HAP-1 (cell line): ENCODE measurements around the gene LSMEM2.
"Not testable (repeated sequence)": the region's sequence is repeated elsewhere in the genome, so short reads cannot be mapped to it uniquely, and the experiment has no call there.

Source experiments
- DNase-seq, 2 experiments: peaks; one replicate each; pipeline ENCODE4 v3.0.0-alpha.2; 2016 to 2020; ENCODE audit warnings: low spot score in 2 of 2
- H3K27me3 ChIP-seq: fragments of 250-450 bp; sonication (Bioruptor Pico); 2 replicates; pipeline ENCODE4 v1.5.1; 2020; ENCODE audit warnings: low read depth, mild to moderate bottlenecking, moderate library complexity
- H3K36me3 ChIP-seq: fragments of 250-450 bp; sonication (Bioruptor Pico); replicated peaks from 2 replicates; pipeline ENCODE4 v1.5.1; 2020; ENCODE audit warnings: mild to moderate bottlenecking
- H3K4me1 ChIP-seq: fragments of 250-450 bp; sonication (Bioruptor Pico); 2 replicates; pipeline ENCODE4 v1.5.1; 2020; ENCODE audit warnings: mild to moderate bottlenecking
- H3K4me3 ChIP-seq: fragments of 250-450 bp; sonication (Bioruptor Pico); 2 replicates; pipeline ENCODE4 v1.5.1; 2020; ENCODE audit warnings: mild to moderate bottlenecking, moderate library complexity
- H3K9me3 ChIP-seq: fragments of 250-450 bp; sonication (Bioruptor Pico); 2 replicates; pipeline ENCODE4 v1.5.1; 2020; ENCODE audit warnings: mild to moderate bottlenecking, moderate library complexity
- in situ Hi-C: fragments of 300-500 bp; cut with MboI; formaldehyde crosslinking; loops from 3 replicates; pipeline ENCODE4 v1.14.3; 2020; ENCODE audit warnings: low sequenced_read_pairs, inconsistent platforms, mixed read lengths

The LSMEM2 gene

GRCh38 chr3:50241163-50241562 is 37.7 kb upstream of the LSMEM2 start:
- peak; percentile 81 to 97 for DNase-seq
- no peaks in the 10 kb centered on the region for H3K27me3 ChIP-seq
- no peaks in the 10 kb centered on the region for H3K9me3 ChIP-seq
- no peak overlapping the region for H3K4me3 ChIP-seq
- peaks cover 26% of the 10 kb centered on the region for H3K4me1 ChIP-seq
- in situ Hi-C loops = no loop called here
- H3K36me3 ChIP-seq = peaks cover 21% of the 10 kb centered on the region

GRCh38 chr3:50241713-50242380 is 37.0 kb upstream of the LSMEM2 start:
- Histone ChIP-seq H3K4me1 (peaks cover 30% of the 10 kb centered on the region), H3K27me3 (no peaks in the 10 kb centered on the region), H3K36me3 (peaks cover 21% of the 10 kb centered on the region), H3K9me3 (no peaks in the 10 kb centered on the region), H3K4me3 (no peak overlapping the region)
- no peak for DNase-seq
- in situ Hi-C loops = no loop called here

GRCh38 chr3:50242381-50242770 is 36.5 kb upstream of the LSMEM2 start:
- no peaks in the 10 kb centered on the region for H3K27me3 ChIP-seq
- H3K4me1 ChIP-seq = peaks cover 30% of the 10 kb centered on the region
- peaks cover 21% of the 10 kb centered on the region for H3K36me3 ChIP-seq
- H3K9me3 ChIP-seq = no peaks in the 10 kb centered on the region
- H3K4me3 ChIP-seq = no peak overlapping the region
- in situ Hi-C loops = no loop called here
- DNase-seq = no peak

GRCh38 chr3:50242851-50243542 is 35.9 kb upstream of the LSMEM2 start:
- Histone ChIP-seq H3K4me1 (peaks cover 30% of the 10 kb centered on the region), H3K27me3 (no peaks in the 10 kb centered on the region), H3K4me3 (no peak overlapping the region), H3K36me3 (peaks cover 21% of the 10 kb centered on the region), H3K9me3 (no peaks in the 10 kb centered on the region)
- in situ Hi-C loops = no loop called here
- DNase-seq = no peak

GRCh38 chr3:50243543-50243895 is 35.4 kb upstream of the LSMEM2 start:
- H3K9me3 ChIP-seq = no peaks in the 10 kb centered on the region
- no peak overlapping the region for H3K4me3 ChIP-seq
- peaks cover 17% of the 10 kb centered on the region for H3K36me3 ChIP-seq
- H3K27me3 ChIP-seq = no peaks in the 10 kb centered on the region
- H3K4me1 ChIP-seq = peaks cover 26% of the 10 kb centered on the region
- DNase-seq = no peak
- in situ Hi-C loops = no loop called here

GRCh38 chr3:50244813-50245212 is 34.1 kb upstream of the LSMEM2 start:
- in situ Hi-C loops, H3K4me3 ChIP-seq, DNase-seq, H3K27me3 ChIP-seq, H3K9me3 ChIP-seq: not testable (repeated sequence)
- peaks cover 12% of the 10 kb centered on the region for H3K36me3 ChIP-seq
- H3K4me1 ChIP-seq = peaks cover 26% of the 10 kb centered on the region

GRCh38 chr3:50245251-50245745 is 33.6 kb upstream of the LSMEM2 start:
- H3K4me1 ChIP-seq = peaks cover 26% of the 10 kb centered on the region
- DNase-seq = no peak
- H3K9me3 ChIP-seq = no peaks in the 10 kb centered on the region
- in situ Hi-C loops = no loop called here
- no peaks in the 10 kb centered on the region for H3K27me3 ChIP-seq
- peaks cover 12% of the 10 kb centered on the region for H3K36me3 ChIP-seq
- no peak overlapping the region for H3K4me3 ChIP-seq

GRCh38 chr3:50245831-50246516 is 32.9 kb upstream of the LSMEM2 start:
- peaks cover 12% of the 10 kb centered on the region for H3K36me3 ChIP-seq
- H3K27me3 ChIP-seq = no peaks in the 10 kb centered on the region
- peaks cover 20% of the 10 kb centered on the region for H3K4me1 ChIP-seq
- peak; percentile 60 to 96 for DNase-seq
- H3K9me3 ChIP-seq = no peaks in the 10 kb centered on the region
- in situ Hi-C loops = no loop called here
- peak overlapping the region; percentile 21 for H3K4me3 ChIP-seq

GRCh38 chr3:50246517-50246954 is 32.4 kb upstream of the LSMEM2 start:
- Histone ChIP-seq H3K36me3 (peaks cover 6% of the 10 kb centered on the region), H3K4me3 (peak overlapping the region; percentile 21; the same call in 1 of the 2 replicates), H3K4me1 (peaks cover 15% of the 10 kb centered on the region), H3K9me3 (no peaks in the 10 kb centered on the region), H3K27me3 (no peaks in the 10 kb centered on the region)
- no peak for DNase-seq
- in situ Hi-C loops = no loop called here

GRCh38 chr3:50248387-50248786 is 30.5 kb upstream of the LSMEM2 start:
- Histone ChIP-seq H3K4me3 (no peak overlapping the region), H3K36me3 (peaks cover 11% of the 10 kb centered on the region), H3K4me1 (peaks cover 11% of the 10 kb centered on the region), H3K27me3 (no peaks in the 10 kb centered on the region), H3K9me3 (no peaks in the 10 kb centered on the region)
- no peak for DNase-seq
- in situ Hi-C loops = no loop called here

- H3K4me1 ChIP-seq = peaks cover 11% of the 10 kb centered on the region
- peaks cover 11% of the 10 kb centered on the region for H3K36me3 ChIP-seq
- no peaks in the 10 kb centered on the region for H3K9me3 ChIP-seq
- in situ Hi-C loops = no loop called here
- H3K4me3 ChIP-seq = no peak overlapping the region
- no peak for DNase-seq
- no peaks in the 10 kb centered on the region for H3K27me3 ChIP-seq
Observed at GRCh38 chr3:50249457-50249856, 29.4 kb upstream of the LSMEM2 start.

GRCh38 chr3:50250514-50250913 is 28.4 kb upstream of the LSMEM2 start:
- Histone ChIP-seq H3K4me1 (peaks cover 11% of the 10 kb centered on the region), H3K27me3 (no peaks in the 10 kb centered on the region), H3K36me3 (peaks cover 15% of the 10 kb centered on the region), H3K9me3 (no peaks in the 10 kb centered on the region), H3K4me3 (no peak overlapping the region)
- in situ Hi-C loops = no loop called here
- DNase-seq = no peak

GRCh38 chr3:50251220-50251619 is 27.7 kb upstream of the LSMEM2 start:
- Histone ChIP-seq H3K9me3 (no peaks in the 10 kb centered on the region), H3K4me1 (peaks cover 4% of the 10 kb centered on the region), H3K36me3 (peaks cover 17% of the 10 kb centered on the region), H3K27me3 (no peaks in the 10 kb centered on the region), H3K4me3 (no peak overlapping the region)
- in situ Hi-C loops = no loop called here
- no peak for DNase-seq
